Cardiac fibroblast (primary cell): Measurements from ENCODE around the gene NT5M.

Source experiments
- DNase-seq, 2 donors: peaks; one replicate each; pipeline versions ENCODE4 v3.0.0 to v3.0.0-alpha.2; 2010; ENCODE audit warnings: low read depth in 2 of 2
- H3K4me3 ChIP-seq, 2 donors: replicated peaks in 1 of 2; 1 replicate in 1 of 2; 2 replicates in 1 of 2; pipeline ENCODE4 v1.5.1; 2011; ENCODE audit warnings: low read depth in 2 of 2, low read length in 2 of 2, mild to moderate bottlenecking in 2 of 2, moderate library complexity in 1 of 2
- CTCF ChIP-seq: IDR thresholded peaks from one replicate; pipeline ENCODE4 v1.5.1; 2011; ENCODE audit warnings: low read depth, mild to moderate bottlenecking, low read length, inconsistent platforms

The NT5M gene

GRCh38 chr17:17351901-17352781 lies 49.0 kb downstream of the NT5M start:
- peak; percentile 54 to 56 for DNase-seq
- no peak overlapping the region for H3K4me3 ChIP-seq
- no peak for TF ChIP-seq CTCF

GRCh38 chr17:17352836-17353624 lies 49.9 kb downstream of the NT5M start:
- DNase-seq = no peak
- no peak overlapping the region for H3K4me3 ChIP-seq
- no peak for TF ChIP-seq CTCF

- no peak for TF ChIP-seq CTCF
- no peak overlapping the region for H3K4me3 ChIP-seq
- no peak for DNase-seq
Measured at GRCh38 chr17:17353625-17354484, 50.7 kb downstream of the NT5M start.

- peak; percentile 78 to 79 for DNase-seq
- H3K4me3 ChIP-seq = no peak overlapping the region
- peak; percentile 79 for TF ChIP-seq CTCF
Measured at GRCh38 chr17:17354560-17355349, 51.6 kb downstream of the NT5M start.

- no peak overlapping the region for H3K4me3 ChIP-seq
- TF ChIP-seq CTCF = no peak
- no peak for DNase-seq
Measured at GRCh38 chr17:17355426-17355825, 52.3 kb downstream of the NT5M start.
